NT2/D1 (cell line): ENCODE results near the gene EIF4G1.
A peak's percentile ranks its signal among the peaks of the same experiment; 100 is the strongest.

Experiments
- DNase-seq: peaks from one replicate; pipeline ENCODE4 v3.0.0-alpha.2; 2011; ENCODE audit warnings: low read depth, low spot score
- H3K27me3 ChIP-seq: 2 replicates; pipeline ENCODE4 v1.6.0; 2011; ENCODE audit warnings: mild to moderate bottlenecking; ENCODE audit not compliant: insufficient read length, insufficient read depth
- H3K36me3 ChIP-seq: 2 replicates; pipeline ENCODE4 v1.6.1; 2011; ENCODE audit warnings: mild to moderate bottlenecking, low read length, mixed read lengths; ENCODE audit not compliant: insufficient read depth, insufficient read length
- H3K4me1 ChIP-seq: 2 replicates; pipeline ENCODE4 v1.5.1; 2011; ENCODE audit not compliant: insufficient read depth, insufficient read length
- H3K4me3 ChIP-seq: 2 replicates; pipeline ENCODE4 v1.5.1; 2011; ENCODE audit warnings: low read depth; ENCODE audit not compliant: insufficient read length
- H3K9ac ChIP-seq: 2 replicates; pipeline ENCODE4 v1.6.0; 2011; ENCODE audit warnings: low read depth; ENCODE audit not compliant: insufficient read length
- H3K9me3 ChIP-seq: 2 replicates; pipeline ENCODE4 v1.5.1; 2011; ENCODE audit warnings: mild to moderate bottlenecking, low read length; ENCODE audit not compliant: insufficient read depth
- SUZ12 ChIP-seq: IDR thresholded peaks from 2 replicates; pipeline ENCODE4 v1.6.1; 2011; ENCODE audit not compliant: insufficient read length, insufficient read depth; ENCODE audit errors: extremely low read depth
- YY1 ChIP-seq: IDR thresholded peaks from 2 replicates; pipeline ENCODE4 v1.6.1; 2011; ENCODE audit not compliant: insufficient read length, insufficient read depth
- ZNF274 ChIP-seq: IDR thresholded peaks from 2 replicates; pipeline ENCODE4 v1.6.1; 2011; ENCODE audit warnings: mild to moderate bottlenecking, low read depth, low read length

Gene EIF4G1

DNA sequence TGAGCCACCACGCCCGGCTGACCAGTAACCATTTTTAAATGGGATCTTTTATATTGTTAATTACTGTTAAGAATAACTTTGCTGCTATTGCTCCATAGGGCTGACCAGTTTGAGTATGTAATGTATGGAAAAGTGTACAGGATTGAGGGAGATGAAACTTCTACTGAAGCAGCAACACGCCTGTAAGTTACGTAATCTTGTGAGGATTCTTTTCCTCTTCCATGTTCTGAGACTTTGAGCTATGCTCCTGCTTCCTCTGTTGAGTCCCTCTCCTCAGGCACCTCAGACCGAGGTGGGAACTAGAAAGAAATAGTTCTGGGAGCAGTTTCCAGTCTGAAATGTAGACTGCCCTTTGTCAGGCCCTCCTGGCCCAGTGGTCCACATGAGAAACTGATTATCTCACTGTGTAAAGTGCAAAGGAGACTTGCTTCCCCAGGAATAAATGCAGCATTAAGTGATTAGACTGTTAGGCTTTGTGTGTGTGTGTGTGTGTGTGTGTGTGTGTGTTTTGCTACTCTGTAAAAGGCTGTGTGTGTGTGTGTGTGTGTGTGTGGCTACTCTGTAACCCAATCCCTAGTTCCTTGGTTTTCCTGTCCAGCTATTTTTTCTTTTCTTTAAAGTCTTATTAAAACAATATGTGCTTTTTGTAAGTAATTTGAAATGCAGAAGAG is 52.3 kb downstream of the EIF4G1 start:
- no peaks in the 10 kb centered on the region for H3K9me3 ChIP-seq
- no peak overlapping the region for H3K9ac ChIP-seq
- peaks cover 60% of the 10 kb centered on the region for H3K36me3 ChIP-seq
- TF ChIP-seq ZNF274 (no peak), SUZ12 (no peak), YY1 (no peak)
- H3K27me3 ChIP-seq = no peaks in the 10 kb centered on the region
- no peaks in the 10 kb centered on the region for H3K4me1 ChIP-seq
- no peak overlapping the region for H3K4me3 ChIP-seq
- DNase-seq = no peak

DNA sequence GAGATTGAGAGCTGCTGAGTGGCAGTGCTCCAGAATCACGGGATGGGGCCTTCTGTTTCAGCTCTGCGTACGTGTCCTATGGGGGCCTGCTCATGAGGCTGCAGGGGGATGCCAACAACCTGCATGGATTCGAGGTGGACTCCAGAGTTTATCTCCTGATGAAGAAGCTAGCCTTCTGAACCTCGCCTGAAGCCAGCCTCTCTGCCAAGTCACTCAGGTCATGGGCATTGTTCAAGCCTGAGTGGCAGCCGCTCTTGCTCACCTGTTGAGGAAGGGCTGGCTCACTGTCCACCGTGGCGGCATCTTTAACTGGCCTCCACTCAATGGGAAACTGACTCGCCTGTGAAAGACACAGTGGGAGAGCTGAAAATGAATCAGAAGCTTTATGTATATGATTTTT is 53.7 kb downstream of the EIF4G1 start:
- Histone ChIP-seq H3K27me3 (no peaks in the 10 kb centered on the region), H3K4me1 (peaks cover 2% of the 10 kb centered on the region), H3K9me3 (no peaks in the 10 kb centered on the region), H3K9ac (no peak overlapping the region), H3K36me3 (peaks cover 66% of the 10 kb centered on the region), H3K4me3 (no peak overlapping the region)
- no peak for TF ChIP-seq SUZ12
- no peak for TF ChIP-seq ZNF274
- no peak for TF ChIP-seq YY1
- DNase-seq = no peak

DNA sequence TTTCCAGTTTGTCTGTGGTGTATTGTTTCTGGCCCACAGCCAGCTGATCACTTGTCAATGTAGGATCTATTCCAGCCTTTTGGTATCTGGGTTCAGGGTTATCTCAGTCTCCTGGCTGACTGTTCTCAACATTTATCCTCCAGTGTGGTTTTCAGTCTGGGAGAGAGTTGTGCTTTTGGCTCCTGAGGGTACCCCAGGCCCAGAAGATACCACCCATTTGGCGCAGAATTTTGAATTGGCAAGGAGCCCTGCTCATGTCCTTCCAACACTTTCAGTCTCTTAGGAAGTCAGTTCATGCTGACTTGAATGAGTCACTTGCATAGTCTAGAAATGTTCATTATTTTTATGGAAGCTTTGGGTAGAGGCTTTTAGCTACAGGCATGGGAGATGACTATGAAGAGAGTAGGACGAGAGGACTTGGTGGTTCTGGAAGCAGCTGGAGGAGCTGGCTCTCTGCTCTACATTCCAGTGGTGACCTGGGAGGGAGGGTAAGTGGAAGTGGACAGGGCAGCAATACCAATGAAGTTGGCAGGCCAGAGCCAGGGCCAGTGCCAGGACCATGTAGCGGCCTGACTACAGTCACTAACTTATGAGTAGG is 54.3 kb downstream of the EIF4G1 start:
- Histone ChIP-seq H3K9me3 (no peaks in the 10 kb centered on the region), H3K4me3 (no peak overlapping the region), H3K27me3 (no peaks in the 10 kb centered on the region), H3K36me3 (peaks cover 62% of the 10 kb centered on the region), H3K4me1 (peaks cover 2% of the 10 kb centered on the region), H3K9ac (no peak overlapping the region)
- DNase-seq = no peak
- TF ChIP-seq ZNF274 (no peak), YY1 (no peak), SUZ12 (no peak)

- Histone ChIP-seq H3K4me1 (peaks cover 9% of the 10 kb centered on the region), H3K9me3 (no peaks in the 10 kb centered on the region), H3K4me3 (no peak overlapping the region), H3K36me3 (peaks cover 38% of the 10 kb centered on the region), H3K9ac (no peak overlapping the region), H3K27me3 (no peaks in the 10 kb centered on the region)
- no peak for TF ChIP-seq ZNF274
- TF ChIP-seq SUZ12 = no peak
- TF ChIP-seq YY1 = no peak
- peak; percentile 91 for DNase-seq
These were observed 57.2 kb downstream of the EIF4G1 start for GRCh38 chr3:184371570-184372018.

DNA sequence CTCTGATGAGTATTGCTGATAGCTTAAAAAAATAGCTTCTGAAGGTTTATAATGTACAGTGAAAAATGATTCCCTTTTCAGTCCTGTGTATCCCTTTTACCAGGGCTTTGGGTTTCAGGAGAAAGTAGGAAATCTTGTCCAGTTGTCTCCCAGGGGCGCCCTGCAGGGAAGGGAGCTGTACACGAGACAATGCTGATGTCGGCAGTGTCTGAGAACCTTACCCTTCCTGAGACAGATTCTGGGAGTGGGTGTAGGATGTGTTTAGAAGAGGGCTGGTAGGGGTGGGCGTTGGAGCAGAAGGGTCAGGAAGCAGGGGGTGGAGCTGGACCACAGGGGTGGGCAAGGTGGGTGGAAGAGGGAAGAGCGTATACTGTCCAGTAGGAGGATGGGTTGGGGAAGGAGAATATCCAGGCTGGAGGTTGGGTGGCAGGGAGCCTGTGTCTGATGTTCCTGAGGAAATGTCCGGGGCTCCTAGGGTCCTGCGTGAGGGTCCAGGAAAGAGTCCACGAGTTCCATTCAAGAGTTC is 58.0 kb downstream of the EIF4G1 start:
- Histone ChIP-seq H3K27me3 (no peaks in the 10 kb centered on the region), H3K36me3 (peaks cover 31% of the 10 kb centered on the region), H3K4me1 (peaks cover 11% of the 10 kb centered on the region), H3K9me3 (no peaks in the 10 kb centered on the region), H3K4me3 (no peak overlapping the region), H3K9ac (no peak overlapping the region)
- no peak for DNase-seq
- TF ChIP-seq YY1 (no peak), ZNF274 (no peak), SUZ12 (no peak)

DNA sequence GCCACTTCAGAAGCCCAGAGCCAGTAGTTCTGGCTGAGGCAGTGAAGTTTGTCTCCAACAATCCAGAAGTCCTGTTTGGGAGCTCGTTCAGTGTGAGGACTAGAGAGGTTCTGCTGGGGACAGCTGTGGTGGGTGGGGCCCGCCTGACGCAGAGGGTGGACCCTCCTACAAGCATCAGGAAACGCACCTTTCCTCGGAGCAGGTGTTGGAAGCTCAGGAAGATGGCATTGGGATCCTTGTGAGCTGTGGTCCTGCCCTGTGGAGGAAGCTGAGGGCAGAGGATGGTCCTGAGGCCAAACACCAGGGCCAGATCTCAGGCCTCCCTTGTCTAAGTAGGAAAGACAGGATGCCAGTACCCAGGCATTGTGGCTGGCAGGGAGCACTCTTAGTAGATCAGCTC is 58.5 kb downstream of the EIF4G1 start:
- Histone ChIP-seq H3K4me1 (peaks cover 14% of the 10 kb centered on the region), H3K36me3 (peaks cover 27% of the 10 kb centered on the region), H3K9me3 (no peaks in the 10 kb centered on the region), H3K4me3 (no peak overlapping the region), H3K27me3 (no peaks in the 10 kb centered on the region), H3K9ac (no peak overlapping the region)
- DNase-seq = no peak
- TF ChIP-seq ZNF274 = no peak
- TF ChIP-seq SUZ12 = no peak
- no peak for TF ChIP-seq YY1

DNA sequence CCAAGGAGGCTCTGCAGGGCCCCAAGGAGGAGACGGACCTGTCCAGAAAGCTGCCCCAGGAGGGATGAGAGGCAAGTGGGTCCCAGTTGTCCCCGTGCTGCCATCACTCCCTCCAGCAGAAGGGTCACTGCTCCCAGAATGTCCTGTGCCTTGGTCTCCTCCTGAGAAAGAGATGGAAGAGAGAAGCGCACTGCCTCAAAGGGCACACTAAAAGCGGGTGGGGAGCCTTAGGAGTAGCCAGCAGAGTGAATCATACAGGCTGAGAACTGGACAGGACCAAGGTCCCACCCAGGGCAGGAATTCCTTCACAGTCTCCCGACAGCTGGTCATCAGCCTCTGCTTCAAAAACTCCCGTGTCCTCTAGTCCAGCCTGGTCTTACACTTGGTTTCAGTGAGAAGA is 59.0 kb downstream of the EIF4G1 start:
- no peaks in the 10 kb centered on the region for H3K9me3 ChIP-seq

More for the DNA sequence above, 59.0 kb downstream of the EIF4G1 start:
- TF ChIP-seq SUZ12 = no peak
- TF ChIP-seq YY1 = no peak
- no peak for TF ChIP-seq ZNF274
- Histone ChIP-seq H3K9ac (no peak overlapping the region), H3K4me3 (no peak overlapping the region), H3K27me3 (peaks cover 3% of the 10 kb centered on the region), H3K4me1 (peaks cover 18% of the 10 kb centered on the region), H3K36me3 (peaks cover 22% of the 10 kb centered on the region)
- DNase-seq = no peak
